Measurements from ENCODE around the gene EPN2.

Gene EPN2

DNA sequence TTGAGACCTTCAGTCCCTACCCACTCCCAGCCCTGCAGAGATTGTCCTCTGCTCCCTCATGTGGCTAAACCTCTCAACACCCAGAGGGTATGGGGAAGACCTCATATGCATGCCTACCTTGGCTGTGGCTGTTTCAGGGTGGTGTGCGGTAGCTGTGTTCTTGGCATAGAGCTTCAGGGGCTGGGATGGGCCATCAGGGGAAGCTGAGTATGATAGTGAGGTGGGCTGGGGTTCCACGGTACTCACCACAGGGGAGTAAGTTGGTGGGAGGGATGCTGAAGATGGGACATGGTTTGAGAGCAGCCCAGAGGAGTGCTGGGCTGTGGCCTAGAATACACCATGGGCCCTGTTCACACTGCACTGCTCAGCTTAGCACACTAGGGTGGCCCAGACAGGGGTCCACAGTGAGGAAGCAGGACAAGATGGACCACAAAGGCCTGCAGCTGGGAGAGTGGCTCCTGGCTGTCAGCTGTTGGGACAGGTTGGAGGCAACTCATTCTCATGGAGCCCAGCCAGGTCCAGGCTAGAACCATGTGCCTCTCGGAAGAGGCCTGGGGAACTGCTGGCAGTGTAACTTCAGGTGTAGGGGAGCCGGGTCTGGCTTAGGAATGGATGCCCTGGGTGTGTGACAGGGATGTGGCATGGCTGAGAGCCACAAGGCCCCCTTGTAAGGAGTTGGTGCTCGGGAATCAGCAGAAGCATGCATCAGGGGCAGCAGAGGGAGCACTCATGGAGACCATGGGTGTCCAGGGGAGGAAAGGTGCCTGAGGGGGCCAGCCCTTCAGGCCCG is 146.7 kb downstream of the EPN2 start:
- DNase-seq (ENCODE audit: extremely low spot score), result no peak
- POLR2A ChIA-PET, result no interaction called here
- CTCF ChIA-PET, result no interaction called here
- TF ChIP-seq LEF1 (IDR thresholded peaks at IDR 0.05; ENCODE audit: borderline replicate concordance), result no peak
- no peak for TF ChIP-seq HDGF (IDR thresholded peaks at IDR 0.05; ENCODE audit: borderline replicate concordance)
- no peak for TF ChIP-seq SUZ12 (IDR thresholded peaks at IDR 0.05)

DNA sequence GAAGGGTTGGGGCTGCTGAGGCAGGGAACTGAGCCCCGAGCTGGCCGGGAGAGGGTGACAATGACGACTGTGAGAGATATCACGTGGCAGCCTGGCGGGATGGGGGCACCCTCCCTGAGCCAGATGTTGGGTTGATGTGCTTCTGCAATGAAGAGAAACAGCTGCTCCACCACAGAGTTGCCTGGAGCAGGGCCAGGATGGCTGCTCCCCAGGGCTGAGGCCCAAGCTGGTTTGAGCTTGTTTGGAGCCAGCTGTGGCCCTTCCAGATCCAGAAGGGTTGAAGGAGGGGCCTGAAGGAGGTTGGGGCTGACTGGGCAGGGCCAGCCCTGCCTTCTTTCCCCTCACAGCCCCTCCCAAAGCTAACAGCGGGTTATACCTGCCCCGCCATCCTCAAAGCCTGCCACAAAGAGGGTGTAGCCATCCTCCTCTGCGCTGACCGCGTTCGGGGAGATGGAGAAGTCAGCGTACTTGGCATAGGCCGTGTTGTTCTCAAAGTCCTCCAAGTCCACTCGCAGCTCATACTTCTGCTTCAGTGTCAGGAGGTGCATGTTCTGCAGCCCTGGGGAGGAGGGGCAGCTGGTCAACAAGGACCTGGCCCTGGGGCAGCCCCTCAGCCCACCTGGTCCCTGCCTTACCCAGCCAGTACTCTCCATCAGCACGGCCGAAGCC is 147.7 kb downstream of the EPN2 start:
- DNase-seq (ENCODE audit: extremely low spot score), result no peak
- ChIA-PET POLR2A (interaction anchor here (9.6 kb wide), 1 partner anchor 6 kb away, joined by 112 read pairs; the partner anchor contains the start of gene MAPK7), CTCF (no interaction called here)

GRCh38 chr17:19385521-19385983 is 148.4 kb downstream of the EPN2 start:
- ChIA-PET POLR2A (interaction anchor here (9.6 kb wide), 1 partner anchor 7 kb away, joined by 112 read pairs; the partner anchor contains the start of gene MAPK7), CTCF (no interaction called here)
- no peak for DNase-seq (ENCODE audit: extremely low spot score)
- TF ChIP-seq SP1 (IDR thresholded peaks at IDR 0.05) (no peak), FOXA1 (IDR thresholded peaks at IDR 0.05) (no peak), SUZ12 (IDR thresholded peaks at IDR 0.05) (no peak)

More for the DNA sequence above, 147.7 kb downstream of the EPN2 start:
- TF ChIP-seq FOXK2 (IDR thresholded peaks at IDR 0.05) (no peak), NFRKB (IDR thresholded peaks at IDR 0.05) (no peak), L3MBTL2 (conservative IDR thresholded peaks at IDR 0.05) (no peak), ZNF384 (IDR thresholded peaks at IDR 0.05) (no peak)
- TF ChIP-seq, protein P1, sequence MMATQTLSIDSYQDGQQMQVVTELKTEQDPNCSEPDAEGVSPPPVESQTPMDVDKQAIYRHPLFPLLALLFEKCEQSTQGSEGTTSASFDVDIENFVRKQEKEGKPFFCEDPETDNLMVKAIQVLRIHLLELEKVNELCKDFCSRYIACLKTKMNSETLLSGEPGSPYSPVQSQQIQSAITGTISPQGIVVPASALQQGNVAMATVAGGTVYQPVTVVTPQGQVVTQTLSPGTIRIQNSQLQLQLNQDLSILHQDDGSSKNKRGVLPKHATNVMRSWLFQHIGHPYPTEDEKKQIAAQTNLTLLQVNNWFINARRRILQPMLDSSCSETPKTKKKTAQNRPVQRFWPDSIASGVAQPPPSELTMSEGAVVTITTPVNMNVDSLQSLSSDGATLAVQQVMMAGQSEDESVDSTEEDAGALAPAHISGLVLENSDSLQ (IDR thresholded peaks at IDR 0.05), result no peak
